ENCODE measurements around the gene CDK5RAP2.

DNA sequence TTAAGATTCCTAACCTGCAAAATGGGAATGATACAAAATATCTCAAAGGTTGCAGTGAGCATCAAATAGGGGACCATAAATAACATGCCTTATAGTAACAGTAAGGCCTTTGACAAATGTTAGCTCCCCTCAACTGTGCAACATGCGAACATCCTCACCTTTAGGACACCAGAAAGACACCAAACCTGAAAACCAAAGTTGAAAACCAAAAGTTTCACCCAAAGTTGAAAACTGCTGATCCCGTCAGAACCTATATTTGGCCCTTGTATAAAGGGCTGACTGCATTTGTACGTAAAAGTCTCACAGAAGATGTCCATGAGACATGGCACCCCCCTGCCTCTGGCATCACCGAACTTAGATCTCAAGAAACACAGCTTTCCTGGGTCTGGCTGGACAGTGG, 12.1 kb downstream of the CDK5RAP2 start:
- TF ChIP-seq, protein P1, sequence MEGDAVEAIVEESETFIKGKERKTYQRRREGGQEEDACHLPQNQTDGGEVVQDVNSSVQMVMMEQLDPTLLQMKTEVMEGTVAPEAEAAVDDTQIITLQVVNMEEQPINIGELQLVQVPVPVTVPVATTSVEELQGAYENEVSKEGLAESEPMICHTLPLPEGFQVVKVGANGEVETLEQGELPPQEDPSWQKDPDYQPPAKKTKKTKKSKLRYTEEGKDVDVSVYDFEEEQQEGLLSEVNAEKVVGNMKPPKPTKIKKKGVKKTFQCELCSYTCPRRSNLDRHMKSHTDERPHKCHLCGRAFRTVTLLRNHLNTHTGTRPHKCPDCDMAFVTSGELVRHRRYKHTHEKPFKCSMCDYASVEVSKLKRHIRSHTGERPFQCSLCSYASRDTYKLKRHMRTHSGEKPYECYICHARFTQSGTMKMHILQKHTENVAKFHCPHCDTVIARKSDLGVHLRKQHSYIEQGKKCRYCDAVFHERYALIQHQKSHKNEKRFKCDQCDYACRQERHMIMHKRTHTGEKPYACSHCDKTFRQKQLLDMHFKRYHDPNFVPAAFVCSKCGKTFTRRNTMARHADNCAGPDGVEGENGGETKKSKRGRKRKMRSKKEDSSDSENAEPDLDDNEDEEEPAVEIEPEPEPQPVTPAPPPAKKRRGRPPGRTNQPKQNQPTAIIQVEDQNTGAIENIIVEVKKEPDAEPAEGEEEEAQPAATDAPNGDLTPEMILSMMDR (IDR thresholded peaks at IDR 0.05): no peak
- TF ChIP-seq POLR2A (IDR thresholded peaks at IDR 0.05): no peak
